Kidney (tissue), 14 donors: Measurements from ENCODE around the gene ARL13B. TPM values are rescaled to one million over a fixed set of nuclear protein-coding genes. Genes with fewer than 3 reads are reported as not detected.

Experiments
- DNase-seq, 5 donors: peaks; one replicate each; pipeline ENCODE4 v3.0.0-alpha.2; 2013 to 2020
- FAIRE-seq: peaks from 2 replicates; lab custom pipeline; 2012; peaks lifted over from hg19 to GRCh38; lab: Jason Lieb, UNC
- H3K27ac ChIP-seq, 2 donors: one replicate each; pipeline ENCODE4 v1.7.0; 2013; ENCODE audit warnings: low read depth in 2 of 2, low read length in 2 of 2, inconsistent platforms in 1 of 2
- H3K27me3 ChIP-seq: one replicate; pipeline ENCODE4 v1.7.1; 2013; ENCODE audit warnings: low read length, inconsistent platforms; ENCODE audit not compliant: control insufficient read depth, insufficient read depth
- H3K36me3 ChIP-seq, 3 donors: one replicate each; pipeline versions ENCODE4 v1.7.0 to v1.7.1; 2013; ENCODE audit warnings: low read length in 3 of 3, control low read depth in 1 of 3, inconsistent platforms in 1 of 3; ENCODE audit not compliant: insufficient read depth in 3 of 3, control insufficient read depth in 2 of 3
- H3K4me1 ChIP-seq, 3 donors: one replicate each; pipeline versions ENCODE4 v1.7.0 to v1.7.1; 2013; ENCODE audit warnings: low read length in 3 of 3, inconsistent platforms in 1 of 3, low read depth in 1 of 3; ENCODE audit not compliant: control insufficient read depth in 2 of 3, insufficient read depth in 2 of 3
- H3K4me3 ChIP-seq, 3 donors: one replicate each; pipeline versions ENCODE4 v1.7.0 to v1.8.1; 2013; ENCODE audit warnings: low read length in 3 of 3, control low read depth in 1 of 3, inconsistent platforms in 1 of 3
- H3K9ac ChIP-seq, 3 donors: one replicate each; pipeline versions ENCODE4 v1.7.0 to v1.7.1; 2013; ENCODE audit warnings: low read length in 3 of 3, control low read depth in 1 of 3, inconsistent platforms in 1 of 3
- H3K9me3 ChIP-seq, 3 donors: one replicate each; pipeline versions ENCODE4 v1.7.0 to v1.7.1; 2013; ENCODE audit warnings: low read length in 3 of 3, control low read depth in 1 of 3, inconsistent platforms in 1 of 3; ENCODE audit not compliant: control insufficient read depth in 2 of 3, insufficient read depth in 1 of 3
- CTCF ChIP-seq: IDR thresholded peaks from 3 replicates; pipeline ENCODE4 v1.5.1; 2012; ENCODE audit warnings: mild to moderate bottlenecking, moderate library complexity, borderline replicate concordance; ENCODE audit not compliant: insufficient read depth; ENCODE audit errors: extremely low read depth
- intact Hi-C: fragments of 100-400 bp; cut with DNase I; formaldehyde crosslinking; loops from one replicate; pipeline ENCODE4 v1.11.1; 2022
- polyA plus RNA-seq: library from polyadenylated mRNA; stranded (reverse); fragments of 350-450 nt; fragmentation: Illumina TruSeq; extraction: RNeasy Lipid Tissue Mini Kit (QIAGEN cat#74804); gene quantifications from one replicate; pipeline ENCODE4 v1.2.3, GENCODE V29; 2014; ENCODE audit warnings: low read depth, low replicate concordance; ENCODE audit not compliant: insufficient read depth
- total RNA-seq: library from RNA; stranded (reverse); fragmentation: NEBNext Ultra II Directional; extraction: Animal tissue kit (Norgen Biotek cat#: 25700); gene quantifications from one replicate; pipeline ENCODE4 v1.2.1, GENCODE V29; 2021
- donor health status: control.
- donor health status: control.
- donor health status: control.
- donor health status: control.
- donor health status: control.
- donor health status: DM: yes; HTN: yes; CAD: no.
- donor health status: Normal renal cell carcinoma (clear cell type).

ARL13B gene
- total and polyA plus RNA-seq, 2 donors from 2014 or later: 4.1 to 12.5 TPM

- Histone ChIP-seq H3K9ac (peak overlapping the region in 1 of 3 donors; percentile 31), H3K9me3 (no peaks in the 10 kb centered on the region), H3K27ac (no peak overlapping the region), H3K27me3 (no peaks in the 10 kb centered on the region), H3K4me3 (peak overlapping the region in 2 of 3 donors; percentile 47 to 57), H3K4me1 (no peaks in the 10 kb centered on the region), H3K36me3 (no peaks in the 10 kb centered on the region)
- FAIRE-seq: peak; percentile 92
- intact Hi-C loops: no loop called here
- peak; percentile 73 for TF ChIP-seq CTCF
- DNase-seq: peak in 2 of 5 donors; percentile 60 to 70
Observed at GRCh38 chr3:94004301-94004910, 24.5 kb downstream of the ARL13B start.

GRCh38 chr3:94008253-94008652 lies 28.3 kb downstream of the ARL13B start:
- H3K27me3 ChIP-seq: no peaks in the 10 kb centered on the region
- intact Hi-C loops: no loop called here
- H3K4me1 ChIP-seq: no peaks in the 10 kb centered on the region
- H3K9ac ChIP-seq: no peak overlapping the region
- no peaks in the 10 kb centered on the region for H3K36me3 ChIP-seq
- no peak for DNase-seq
- no peak overlapping the region for H3K27ac ChIP-seq
- no peak overlapping the region for H3K4me3 ChIP-seq
- TF ChIP-seq CTCF: no peak
- FAIRE-seq: no peak
- H3K9me3 ChIP-seq: no peaks in the 10 kb centered on the region

- no peak for TF ChIP-seq CTCF
- intact Hi-C loops: no loop called here
- no peaks in the 10 kb centered on the region for H3K4me1 ChIP-seq
- no peak overlapping the region for H3K27ac ChIP-seq
- no peak overlapping the region for H3K4me3 ChIP-seq
- no peaks in the 10 kb centered on the region for H3K36me3 ChIP-seq
- DNase-seq (no peak), FAIRE-seq (no peak)
- no peaks in the 10 kb centered on the region for H3K27me3 ChIP-seq
- no peak overlapping the region for H3K9ac ChIP-seq
- no peaks in the 10 kb centered on the region for H3K9me3 ChIP-seq
Observed at GRCh38 chr3:94009608-94010007, 29.7 kb downstream of the ARL13B start.
